Head of caudate nucleus (tissue), 42 donors: ENCODE measurements around the gene NQO1.

Source experiments
- DNase-seq, 42 donors: peaks; one replicate each; pipeline versions ENCODE4 v3.0.0 to v3.0.0-alpha.2; 2020 to 2021; ENCODE audit warnings: mixed read lengths in 7 of 42
- intact Hi-C: fragments of 100-400 bp; cut with DNase I; formaldehyde crosslinking; loops from one replicate; pipeline ENCODE4 v1.15.0; 2022

Gene NQO1

GRCh38 chr16:69669577-69669976 is 56.8 kb downstream of the NQO1 start:
- intact Hi-C loops, result no loop called here

GRCh38 chr16:69663846-69664245 is 62.5 kb downstream of the NQO1 start:
- no peak for DNase-seq
- intact Hi-C loops, result no loop called here

More at GRCh38 chr16:69669577-69669976, 56.8 kb downstream of the NQO1 start:
- no peak for DNase-seq

GRCh38 chr16:69662901-69663300 is 63.5 kb downstream of the NQO1 start:
- intact Hi-C loops, result no loop called here
- DNase-seq, result no peak

DNA sequence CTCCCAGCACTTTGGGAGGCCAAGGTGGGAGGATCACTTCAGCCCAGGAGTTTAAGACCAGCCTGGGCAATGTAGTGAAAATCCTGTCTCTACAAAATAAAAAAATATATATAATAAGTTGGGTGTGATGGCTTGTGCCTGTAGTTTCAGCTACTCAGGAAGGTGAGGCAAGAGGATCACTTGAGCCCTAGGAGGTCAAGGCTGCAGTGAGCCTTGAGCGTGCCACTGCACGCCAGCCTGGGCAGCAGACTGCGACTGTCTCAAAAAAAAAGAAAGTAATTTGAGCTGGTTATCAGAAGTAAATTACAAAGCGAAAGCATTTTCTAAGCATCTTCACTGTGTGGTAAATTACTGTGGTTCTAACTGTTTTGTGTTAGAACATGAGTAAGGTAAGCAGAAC is 66.2 kb downstream of the NQO1 start:
- intact Hi-C loops, result no loop called here
- no peak for DNase-seq
